ENCODE measurements around the gene YJU2. TPM values are rescaled to one million over a fixed set of nuclear protein-coding genes. Genes with fewer than 3 reads are reported as not detected.
A peak's percentile ranks its signal among the peaks of the same experiment; 100 is the strongest.

Gene YJU2
- total RNA-seq, 1 donor from 2014 or later, result 15.3 TPM

DNA sequence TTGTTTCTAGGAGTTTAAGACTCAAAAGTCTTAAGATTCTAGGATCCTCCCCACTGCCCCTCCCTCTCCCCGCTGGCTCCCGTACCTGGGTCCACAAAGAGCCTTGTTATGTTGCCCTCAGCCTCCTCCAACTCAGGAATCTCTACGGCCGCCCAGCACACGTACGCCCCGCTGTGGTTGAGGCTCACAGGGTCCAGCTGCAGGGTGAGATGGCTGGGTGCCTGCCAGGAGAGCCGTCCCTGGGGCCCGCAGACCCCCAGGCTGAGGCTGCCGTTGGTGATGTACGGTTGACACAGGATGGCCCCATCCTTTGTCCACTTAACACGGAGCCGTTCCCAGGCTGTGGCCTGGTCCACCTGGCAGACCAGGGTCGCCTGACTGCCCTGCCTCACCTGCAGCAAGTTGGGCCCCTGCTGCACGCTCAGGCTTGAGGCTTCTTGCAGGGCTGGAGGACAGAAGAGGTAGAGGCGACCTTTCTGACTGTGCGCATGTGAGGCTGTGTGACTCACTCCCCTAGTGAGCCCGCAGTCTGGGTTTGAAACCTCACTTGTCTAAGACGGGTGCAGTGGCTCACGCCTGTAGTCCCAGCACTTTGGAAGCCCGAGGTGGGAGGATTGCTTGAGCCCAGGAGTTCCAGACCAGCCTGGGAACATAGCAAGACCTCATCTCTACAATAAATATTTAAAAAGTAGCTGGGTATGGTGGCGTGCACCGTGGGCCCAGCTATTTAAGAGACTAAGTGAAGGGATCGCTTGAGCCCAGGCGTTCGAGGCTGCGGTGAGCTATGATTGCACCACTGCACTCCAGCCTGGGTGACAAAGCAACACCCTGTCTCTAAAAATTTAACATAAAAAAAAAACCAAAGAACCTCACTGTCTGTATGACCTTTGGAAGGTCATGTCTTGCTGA lies 51.3 kb downstream of the YJU2 start:
- DNase-seq (ENCODE audit: low read depth in 2 of 2), result no peak

DNA sequence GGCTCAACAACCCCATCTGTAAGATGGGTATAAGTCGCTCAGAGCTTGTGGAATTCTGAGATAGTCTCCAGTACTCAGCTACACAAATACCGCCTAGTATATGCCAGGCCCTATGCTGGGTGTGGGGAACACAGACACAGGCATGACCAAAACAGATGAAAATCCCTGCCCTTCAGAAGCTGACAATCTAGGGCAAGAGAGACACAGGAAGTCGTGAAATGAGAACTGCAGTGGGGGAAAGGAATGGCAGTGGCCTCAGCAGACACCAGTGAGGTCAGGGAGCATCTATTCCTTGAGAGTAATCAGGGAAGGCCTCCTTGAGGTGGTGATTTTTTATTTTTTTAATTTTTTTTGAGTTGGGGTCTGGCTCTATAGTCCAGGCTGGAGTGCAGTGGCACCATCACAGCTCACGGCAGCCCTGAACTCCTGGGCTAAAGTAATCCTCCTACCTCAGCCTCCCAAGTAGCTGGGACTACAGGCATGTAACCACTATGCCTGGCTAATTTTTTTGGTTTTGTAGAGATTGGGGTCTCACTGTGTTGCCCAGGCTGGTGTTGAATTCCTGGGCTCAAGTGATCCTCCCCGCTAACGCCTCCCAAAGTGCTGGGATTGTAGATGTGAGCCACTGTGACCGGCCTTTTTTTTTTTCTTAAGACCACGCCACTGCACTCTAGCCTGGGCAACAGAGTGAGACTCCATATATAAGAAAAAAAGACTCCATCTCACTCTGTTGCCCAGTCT lies 52.1 kb downstream of the YJU2 start:
- no peak for DNase-seq (ENCODE audit: low read depth in 2 of 2)

DNA sequence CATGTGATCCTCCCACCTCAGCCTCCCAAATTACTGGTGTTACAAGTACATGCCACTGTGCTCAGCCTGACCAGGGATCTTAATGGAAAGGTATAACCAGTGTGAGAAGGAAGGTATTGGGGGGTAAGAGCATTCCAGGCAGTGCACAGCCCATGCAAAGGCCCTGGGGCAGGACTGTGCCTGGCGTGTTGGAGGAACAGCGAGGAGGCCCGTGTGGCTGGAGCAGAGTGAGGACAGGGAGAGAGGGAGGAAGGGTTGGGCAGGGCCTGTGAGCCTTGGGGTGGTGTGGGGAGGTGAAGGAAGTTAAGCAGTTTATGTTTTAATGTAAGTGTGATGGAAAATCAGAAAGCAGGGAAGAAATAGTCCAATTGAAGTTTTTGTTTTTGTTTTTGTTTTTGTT lies 53.7 kb downstream of the YJU2 start:
- DNase-seq (ENCODE audit: low read depth in 2 of 2), result no peak

- DNase-seq (ENCODE audit: low read depth in 2 of 2), result no peak
These were observed 54.8 kb downstream of the YJU2 start for GRCh38 chr19:4301590-4302242.

DNA sequence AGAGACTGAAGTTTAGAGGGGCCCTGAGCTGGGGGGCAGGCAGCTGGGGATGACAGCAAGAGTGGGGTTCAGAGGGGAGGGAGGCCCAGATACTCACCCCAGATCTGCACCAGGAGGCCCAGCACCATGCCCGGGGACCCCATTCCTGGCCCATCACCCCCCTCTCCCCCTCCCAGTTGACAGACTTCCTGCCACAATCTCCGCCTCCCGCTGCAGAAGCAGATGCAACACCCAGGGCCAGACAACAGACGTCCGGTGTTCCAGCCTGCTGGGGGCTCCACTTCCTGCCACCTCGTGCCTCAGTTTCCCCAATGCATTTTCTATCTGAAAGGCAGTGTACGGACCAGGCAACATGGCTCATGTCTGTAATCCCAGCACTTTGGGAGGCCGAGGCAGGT lies 55.4 kb downstream of the YJU2 start, which contains the start of gene TMIGD2:
Gene TMIGD2, minus strand, starts transcription at position 147 of the 398 bp plus-strand sequence. Its CDS starts 4 bp downstream, at position 143.
- no peak for DNase-seq (ENCODE audit: low read depth in 2 of 2)

DNA sequence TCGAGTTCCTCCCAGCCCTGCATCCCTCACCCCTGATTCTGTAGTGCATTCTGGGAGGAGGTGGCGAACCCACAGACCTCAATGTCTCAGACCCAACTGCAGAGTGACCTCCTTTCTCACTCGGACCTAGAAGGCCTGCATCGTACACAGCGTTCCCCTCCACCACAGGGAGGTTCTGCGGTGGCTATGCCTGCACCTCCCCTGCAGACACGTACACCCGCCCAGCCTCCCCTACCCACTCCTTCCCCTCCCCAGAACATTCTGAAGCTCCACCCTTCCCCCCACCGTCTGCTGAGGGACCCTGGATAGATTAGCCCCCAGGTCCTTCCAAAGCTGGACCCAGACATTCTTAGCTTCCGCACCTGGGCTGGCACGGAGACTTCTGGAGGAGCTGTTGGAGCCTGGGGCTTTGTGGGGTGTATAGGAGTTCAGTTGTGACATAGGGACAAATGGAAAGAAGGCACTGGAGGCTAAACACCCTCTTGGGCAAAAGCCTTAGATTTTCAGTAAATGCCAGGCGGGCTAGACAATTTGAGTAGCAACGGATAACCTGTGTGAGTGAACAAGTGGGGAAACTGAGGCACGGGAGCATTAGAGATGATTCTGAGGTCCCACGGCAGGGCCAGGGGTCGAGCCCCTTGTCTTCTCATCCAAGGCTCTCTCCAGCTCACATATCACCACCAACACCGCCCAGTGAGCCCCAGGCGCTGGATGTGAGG lies 57.1 kb downstream of the YJU2 start:
- DNase-seq (ENCODE audit: low read depth in 2 of 2), result no peak

GRCh38 chr19:4304538-4305256 lies 57.8 kb downstream of the YJU2 start, which contains the start of gene FSD1:
Gene FSD1 (plus strand): TSS chr19:4304598. CDS start chr19:4304747, 149 bp downstream.
- peak in 1 of 2 donors; percentile 32 for DNase-seq (ENCODE audit: low read depth in 2 of 2)

- no peak for DNase-seq (ENCODE audit: low read depth in 2 of 2)
These were observed 58.4 kb downstream of the YJU2 start for GRCh38 chr19:4305257-4305612.

DNA sequence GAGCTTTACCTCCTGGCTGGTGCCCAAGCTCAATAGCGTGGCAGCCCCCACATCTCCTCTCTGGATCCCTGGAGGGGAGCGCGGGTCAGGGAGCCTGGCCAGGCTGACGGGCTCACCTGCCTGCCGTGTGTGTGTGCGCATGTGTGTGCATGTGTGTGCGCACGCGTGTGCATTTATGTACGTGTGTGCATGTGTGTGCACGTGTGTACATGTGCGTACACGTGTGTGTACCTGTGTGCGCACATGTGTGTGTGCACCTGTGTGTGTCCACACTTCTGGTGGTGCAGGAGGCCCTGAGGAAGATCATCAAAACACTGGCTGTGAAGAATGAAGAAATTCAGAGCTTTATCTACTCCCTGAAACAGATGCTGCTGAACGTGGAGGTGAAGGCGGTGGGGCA lies 58.8 kb downstream of the YJU2 start:
- DNase-seq (ENCODE audit: low read depth in 2 of 2), result no peak

DNA sequence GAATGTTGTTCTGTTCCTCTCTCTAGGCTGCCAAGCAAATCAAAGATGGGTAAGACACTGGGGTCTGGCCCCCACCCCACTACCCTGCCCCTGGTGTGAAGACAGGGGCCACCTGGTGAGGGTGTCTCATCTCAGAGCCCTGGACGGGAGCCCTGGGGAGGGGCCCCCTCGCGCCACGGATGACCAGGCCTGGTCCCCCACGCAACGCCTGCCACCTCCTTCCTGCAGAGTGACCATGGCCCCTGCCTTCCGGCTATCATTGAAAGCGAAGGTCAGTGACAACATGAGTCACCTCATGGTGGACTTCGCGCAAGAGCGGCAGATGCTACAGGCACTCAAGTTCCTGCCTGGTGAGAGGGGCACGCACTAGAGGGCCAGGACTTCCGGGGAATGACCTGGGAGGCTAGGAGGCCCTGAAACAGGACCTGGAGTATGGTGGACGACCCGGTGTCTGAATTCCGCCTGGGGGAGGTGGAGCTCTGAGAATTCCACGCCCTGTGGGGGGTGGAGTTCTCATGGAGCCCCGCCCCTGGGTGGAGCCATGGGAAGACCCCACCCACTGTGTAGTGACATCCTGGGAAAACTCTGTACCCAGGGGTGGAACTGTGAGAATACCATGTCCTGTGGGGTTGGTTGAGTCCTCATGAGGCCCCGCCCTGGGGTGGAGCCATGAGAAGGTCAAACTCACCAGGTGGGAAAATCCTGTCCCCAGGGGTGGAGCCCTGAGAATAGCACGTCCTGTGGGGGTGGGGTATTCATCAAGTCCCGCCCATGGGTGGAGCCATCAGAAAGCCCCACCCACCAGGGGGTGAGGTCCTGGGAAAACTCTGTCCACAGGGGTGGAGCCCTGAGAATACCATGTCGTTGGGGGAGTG lies 63.6 kb downstream of the YJU2 start:
- DNase-seq (ENCODE audit: low read depth in 2 of 2), result no peak

DNA sequence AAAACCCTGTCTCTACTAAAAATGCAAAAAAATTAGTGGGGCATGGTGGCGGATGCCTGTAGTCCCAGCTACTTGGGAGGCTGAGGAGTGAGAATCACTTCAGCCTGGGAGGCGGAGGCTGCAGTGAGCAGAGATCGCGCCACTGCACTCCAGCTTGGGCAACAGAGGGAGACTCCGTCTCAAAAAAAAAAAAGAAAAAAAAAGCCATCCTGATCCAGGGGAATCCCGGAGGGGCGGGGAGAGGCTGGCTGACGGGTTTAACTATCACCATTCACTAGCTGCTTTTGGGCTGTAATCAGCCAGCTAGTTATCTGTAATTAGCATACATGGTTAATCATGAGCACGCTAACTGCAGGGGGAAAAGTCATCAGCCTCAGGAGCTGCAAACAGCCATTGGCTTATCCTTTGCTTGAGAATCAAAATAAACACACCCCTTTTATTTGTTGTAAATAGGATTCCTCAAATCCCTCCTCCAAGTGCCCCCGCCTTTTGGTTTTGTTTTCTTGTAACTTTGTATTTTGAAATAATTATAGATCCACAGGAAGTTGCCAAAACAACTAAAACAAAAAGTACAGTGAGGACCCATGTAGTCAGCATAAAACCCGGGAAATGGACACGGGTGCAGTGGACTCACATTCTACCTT lies 67.1 kb downstream of the YJU2 start:
- no peak for DNase-seq (ENCODE audit: low read depth in 2 of 2)

GRCh38 chr19:4316956-4317355 lies 70.1 kb downstream of the YJU2 start:
- DNase-seq (ENCODE audit: low read depth in 2 of 2), result no peak

- no peak for DNase-seq (ENCODE audit: low read depth in 2 of 2)
These were observed 71.6 kb downstream of the YJU2 start for GRCh38 chr19:4318460-4318859.

Other genes with a start within 250 kb of the YJU2 start
- 24.1 and 32.9 TPM in 2 replicates for gene PIAS4, start 239.3 kb upstream of the YJU2 start, total RNA-seq
- gene ZBTB7A, start 180.2 kb upstream of the YJU2 start, total RNA-seq, result 7.2 and 14.2 TPM in 2 replicates
- 106 and 159 TPM in 2 replicates for gene MAP2K2, start 123.0 kb upstream of the YJU2 start, total RNA-seq
- gene CREB3L3, start 93.4 kb upstream of the YJU2 start, total RNA-seq, result not detected in 2 replicates
- 9.0 and 12.3 TPM in 2 replicates for gene SIRT6, start 64.5 kb upstream of the YJU2 start, total RNA-seq
- gene ANKRD24, start 64.4 kb upstream of the YJU2 start, total RNA-seq, result 0.13 and 0.38 TPM in 2 replicates
- 0.26 and 1.5 TPM in 2 replicates for gene EBI3, start 17.6 kb upstream of the YJU2 start, total RNA-seq
- gene SHD, start 32.2 kb downstream of the YJU2 start, total RNA-seq, result not detected in 2 replicates
- not detected in 2 replicates for gene TMIGD2, start 55.3 kb downstream of the YJU2 start, total RNA-seq
- gene FSD1, start 57.5 kb downstream of the YJU2 start, total RNA-seq, result 6.3 and 7.4 TPM in 2 replicates
- gene STAP2, start 91.7 kb downstream of the YJU2 start, total RNA-seq, result 28.5 and 38.2 TPM in 2 replicates
- 5.8 and 8.7 TPM in 2 replicates for gene MPND, start 96.5 kb downstream of the YJU2 start, total RNA-seq
- gene SH3GL1, start 153.5 kb downstream of the YJU2 start, total RNA-seq, result 50.6 and 85.3 TPM in 2 replicates
- 8.7 and 11.6 TPM in 2 replicates for gene CHAF1A, start 155.6 kb downstream of the YJU2 start, total RNA-seq
- gene UBXN6, start 210.7 kb downstream of the YJU2 start, total RNA-seq, result 81.3 and 101 TPM in 2 replicates
- 37.3 and 41.8 TPM in 2 replicates for gene HDGFL2, start 225.2 kb downstream of the YJU2 start, total RNA-seq